Fibroblast of skin of left quadriceps (primary cell): ENCODE measurements around the gene IRF2BP2.

Experiments used
- DNase-seq, 2 experiments: peaks; one replicate each; pipeline ENCODE4 v3.0.0-alpha.2; 2013; ENCODE audit warnings: low read depth in 2 of 2

Gene IRF2BP2

GRCh38 chr1:234556245-234556943 lies 53.6 kb downstream of the IRF2BP2 start:
- DNase-seq: no peak

DNA sequence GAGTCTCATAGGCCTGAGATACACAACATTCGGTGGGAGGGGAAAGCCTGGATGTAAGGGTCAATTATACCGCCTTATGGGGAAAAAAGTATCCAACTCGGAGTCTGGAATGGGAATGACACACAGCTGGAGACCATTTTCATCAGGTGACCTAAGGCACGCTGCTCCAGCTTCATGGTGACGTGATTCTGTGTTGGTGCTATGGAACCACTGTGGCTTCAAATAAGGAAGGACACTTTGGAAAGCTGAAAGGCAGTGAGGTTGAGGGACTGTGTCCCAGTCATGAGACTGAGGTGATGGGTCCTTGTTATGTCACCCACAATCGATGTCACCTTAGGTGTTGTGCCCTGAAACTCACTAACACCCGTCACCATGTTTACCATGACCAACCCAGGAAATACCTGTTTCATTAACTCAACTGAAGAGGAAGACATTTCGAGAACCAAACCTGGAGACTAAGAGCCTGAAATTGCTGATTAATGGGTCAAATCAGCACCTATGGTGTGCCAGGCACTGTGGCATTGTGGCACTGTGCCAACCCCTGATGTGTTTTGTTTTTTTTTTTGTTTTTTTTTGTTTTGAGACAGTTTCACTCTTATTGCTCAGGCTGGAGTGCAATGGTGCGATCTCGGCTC lies 54.5 kb downstream of the IRF2BP2 start:
- DNase-seq: no peak

DNA sequence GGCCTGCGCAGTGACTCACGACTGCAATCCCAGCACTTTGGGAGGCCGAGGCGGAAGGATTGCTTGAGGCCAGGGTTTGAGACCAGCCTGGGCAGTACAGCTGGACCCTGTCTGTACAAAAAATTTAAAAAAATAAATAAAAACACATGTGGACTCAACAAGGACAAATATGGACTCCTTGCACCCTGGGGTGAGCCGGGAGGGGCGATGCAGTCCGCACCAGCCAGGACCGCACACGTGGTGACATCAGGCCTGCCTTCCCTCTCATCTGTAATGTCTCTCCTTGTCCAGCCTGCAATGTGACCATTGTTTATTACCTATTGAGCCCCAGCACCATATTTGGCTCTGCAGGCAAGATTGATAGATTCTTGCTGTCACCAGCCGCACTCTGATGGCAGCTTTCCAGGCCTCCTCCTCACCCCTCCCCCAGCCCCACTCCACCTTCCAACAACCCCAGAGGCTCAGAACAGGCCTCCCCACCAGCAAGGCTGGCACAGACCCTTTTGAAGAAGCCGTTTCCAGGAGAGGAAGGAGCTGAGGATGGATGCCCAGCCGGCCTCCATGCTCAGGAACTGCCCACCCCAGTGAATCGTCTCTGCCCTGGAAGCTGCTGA lies 55.2 kb downstream of the IRF2BP2 start:
- peak in 1 of 2 experiments; percentile 55 for DNase-seq
